ENCODE measurements around the gene PLET1. TPM values are rescaled to one million over a fixed set of nuclear protein-coding genes. Genes with fewer than 3 reads are reported as not detected.

The PLET1 gene
- total RNA-seq: not detected in 2 replicates

- DNase-seq (ENCODE audit: extremely low read depth, low read depth, low spot score): no peak
Observed at GRCh38 chr11:112260490-112260889, at the start of gene PLET1. PLET1 (minus strand) TSS chr11:112260860; CDS start chr11:112260589, 271 bp downstream.

- DNase-seq (ENCODE audit: extremely low read depth, low read depth, low spot score): no peak
Observed at GRCh38 chr11:112310419-112310818, 49.8 kb upstream of the PLET1 start.

GRCh38 chr11:112308651-112309050, 48.0 kb upstream of the PLET1 start:
- no peak for DNase-seq (ENCODE audit: extremely low read depth, low read depth, low spot score)

- DNase-seq (ENCODE audit: extremely low read depth, low read depth, low spot score): no peak
Observed at GRCh38 chr11:112307616-112308015, 47.0 kb upstream of the PLET1 start.

GRCh38 chr11:112306230-112306629, 45.6 kb upstream of the PLET1 start:
- no peak for DNase-seq (ENCODE audit: extremely low read depth, low read depth, low spot score)

- DNase-seq (ENCODE audit: extremely low read depth, low read depth, low spot score): no peak
Observed at GRCh38 chr11:112304914-112305313, 44.3 kb upstream of the PLET1 start.

- DNase-seq (ENCODE audit: extremely low read depth, low read depth, low spot score): no peak
Observed at GRCh38 chr11:112303616-112304015, 43.0 kb upstream of the PLET1 start.

GRCh38 chr11:112302226-112302868, 41.7 kb upstream of the PLET1 start:
- DNase-seq (ENCODE audit: extremely low read depth, low read depth, low spot score): no peak

- no peak for DNase-seq (ENCODE audit: extremely low read depth, low read depth, low spot score)
Observed at GRCh38 chr11:112300094-112300786, 39.6 kb upstream of the PLET1 start.

- DNase-seq (ENCODE audit: extremely low read depth, low read depth, low spot score): no peak
Observed at GRCh38 chr11:112298535-112298934, 37.9 kb upstream of the PLET1 start.

- DNase-seq (ENCODE audit: extremely low read depth, low read depth, low spot score): no peak
Observed at GRCh38 chr11:112297248-112297866, 36.7 kb upstream of the PLET1 start.

GRCh38 chr11:112296044-112296443, 35.4 kb upstream of the PLET1 start:
- no peak for DNase-seq (ENCODE audit: extremely low read depth, low read depth, low spot score)

GRCh38 chr11:112294688-112295340, 34.2 kb upstream of the PLET1 start:
- no peak for DNase-seq (ENCODE audit: extremely low read depth, low read depth, low spot score)

GRCh38 chr11:112293614-112294013, 33.0 kb upstream of the PLET1 start:
- no peak for DNase-seq (ENCODE audit: extremely low read depth, low read depth, low spot score)

GRCh38 chr11:112292785-112293407, 32.2 kb upstream of the PLET1 start:
- no peak for DNase-seq (ENCODE audit: extremely low read depth, low read depth, low spot score)

- no peak for DNase-seq (ENCODE audit: extremely low read depth, low read depth, low spot score)
Observed at GRCh38 chr11:112292188-112292587, 31.5 kb upstream of the PLET1 start.

- DNase-seq (ENCODE audit: extremely low read depth, low read depth, low spot score): no peak
Observed at GRCh38 chr11:112291191-112291590, 30.5 kb upstream of the PLET1 start.

- no peak for DNase-seq (ENCODE audit: extremely low read depth, low read depth, low spot score)
Observed at GRCh38 chr11:112290493-112290850, 29.8 kb upstream of the PLET1 start.

GRCh38 chr11:112289588-112290492, 29.2 kb upstream of the PLET1 start:
- no peak for DNase-seq (ENCODE audit: extremely low read depth, low read depth, low spot score)

- no peak for DNase-seq (ENCODE audit: extremely low read depth, low read depth, low spot score)
Observed at GRCh38 chr11:112288021-112288420, 27.4 kb upstream of the PLET1 start.
